Upper lobe of left lung (tissue), 6 donors: ENCODE results near the gene NHSL2. TPM values are rescaled to one million over a fixed set of nuclear protein-coding genes. Genes with fewer than 3 reads are reported as not detected.
A peak's percentile ranks its signal among the peaks of the same experiment; 100 is the strongest.

Experiments
- ATAC-seq, 2 donors: fragments of 200-7000 bp; cut with Tn5 transposase; one replicate each; pipeline ENCODE4 v1.9.1; 2022; ENCODE audit warnings: mild to moderate bottlenecking in 2 of 2, moderate library complexity in 2 of 2; ENCODE audit not compliant: low FRiP score in 2 of 2
- DNase-seq, 2 donors: peaks; one replicate each; pipeline ENCODE4 v3.0.0-alpha.2; 2019 to 2020
- H3K27ac ChIP-seq, 4 donors: fragments of 200-600 bp; sonication (generic); one replicate each; pipeline ENCODE4 v1.5.1; 2016 to 2019
- H3K27me3 ChIP-seq, 4 donors: fragments of 200-600 bp; sonication (generic); one replicate each; pipeline ENCODE4 v1.5.1; 2017 to 2019
- H3K36me3 ChIP-seq, 4 donors: fragments of 200-600 bp; sonication (generic); one replicate each; pipeline ENCODE4 v1.5.1; 2016 to 2019
- H3K4me1 ChIP-seq, 4 donors: fragments of 200-600 bp; sonication (generic); one replicate each; pipeline ENCODE4 v1.5.1; 2018 to 2019
- H3K4me3 ChIP-seq, 4 donors: fragments of 200-600 bp; sonication (generic); one replicate each; pipeline ENCODE4 v1.5.1; 2017 to 2019; ENCODE audit warnings: mild to moderate bottlenecking in 2 of 4, moderate library complexity in 1 of 4
- H3K9me3 ChIP-seq, 4 donors: fragments of 200-600 bp; sonication (generic); one replicate each; pipeline ENCODE4 v1.5.1; 2018 to 2019
- CTCF ChIP-seq, 6 experiments: fragments of 450-650 bp in 4 of 6; fragments of 200-600 bp in 2 of 6; sonication (generic) in 2 of 6; IDR thresholded peaks; one replicate each; pipeline ENCODE4 v1.5.1; 2016 to 2019; ENCODE audit warnings: antibody characterized with exemption in 6 of 6
- EP300 ChIP-seq, 4 donors: sonication (generic); formaldehyde crosslinking; IDR thresholded peaks; one replicate each; pipeline ENCODE4 v1.5.1; 2017; ENCODE audit warnings: antibody characterized with exemption in 4 of 4, control low read depth in 2 of 4
- POLR2A ChIP-seq, 4 donors: fragments of 450-650 bp; IDR thresholded peaks; one replicate each; pipeline ENCODE4 v1.5.1; 2016 to 2017; ENCODE audit warnings: antibody characterized with exemption in 4 of 4, mild to moderate bottlenecking in 2 of 4
- POLR2AphosphoS5 ChIP-seq, 2 donors: sonication (generic); formaldehyde crosslinking; IDR thresholded peaks; one replicate each; pipeline ENCODE4 v1.5.1; 2017; ENCODE audit warnings: antibody characterized with exemption in 2 of 2
- WGBS, 2 donors: methylation state at CpG; one replicate each; pipeline ENCODE4 v1.1.5; 2017 to 2018; 5-methylcytosine and 5-hydroxymethylcytosine counted together
- total RNA-seq, 6 donors: library from RNA; depleted of rRNA in 4 of 6; stranded (reverse); fragments of >200 nt in 4 of 6; gene quantifications; one replicate each; pipeline versions ENCODE4 v1.1.0 to v1.2.1, GENCODE V29; 2016 to 2021
- donor health status: DM: no; HTN: no; CAD: no; lungs with moderate emphysema.
- donor health status: DM: no; HTN: yes; CAD: no; lungs with severe emphysema.

Gene NHSL2
- total RNA-seq, 6 donors from 2014 or later = 5.8 to 18.3 (median 9.9) TPM

GRCh38 chrX:72048510-72049455, 138.1 kb downstream of the NHSL2 start:
- Histone ChIP-seq H3K9me3 (no peaks in the 10 kb centered on the region), H3K27ac (no peak overlapping the region), H3K36me3 (no peaks in the 10 kb centered on the region), H3K27me3 (no peaks in the 10 kb centered on the region), H3K4me1 (peaks cover 0 to 22% (median 16%) of the 10 kb centered on the region in 4 donors), H3K4me3 (no peak overlapping the region)
- TF ChIP-seq EP300 (IDR thresholded peaks at IDR 0.05) (no peak), CTCF (IDR thresholded peaks at IDR 0.05) (no peak), POLR2AphosphoS5 (IDR thresholded peaks at IDR 0.05) (no peak), POLR2A (IDR thresholded peaks at IDR 0.05) (no peak)
- DNase-seq (no peak), ATAC-seq (no peak)
- 76 to 94% methylated on average over 4 to 8 of the region's 8 CpGs for WGBS, 2 donors

GRCh38 chrX:72050011-72050410, 139.4 kb downstream of the NHSL2 start:
- Histone ChIP-seq H3K4me3 (no peak overlapping the region), H3K4me1 (peaks cover 0 to 16% (median 15%) of the 10 kb centered on the region in 4 donors), H3K27me3 (no peaks in the 10 kb centered on the region), H3K36me3 (no peaks in the 10 kb centered on the region), H3K27ac (no peak overlapping the region), H3K9me3 (no peaks in the 10 kb centered on the region)
- ATAC-seq (no peak), DNase-seq (no peak)
- TF ChIP-seq EP300 (IDR thresholded peaks at IDR 0.05) (no peak), POLR2A (IDR thresholded peaks at IDR 0.05) (no peak), CTCF (IDR thresholded peaks at IDR 0.05) (no peak), POLR2AphosphoS5 (IDR thresholded peaks at IDR 0.05) (no peak)
- 41 to 48% methylated on average over 5 of the region's 5 CpGs for WGBS, 2 donors

- DNase-seq (no peak), ATAC-seq (no peak)
- H3K27ac ChIP-seq = no peak overlapping the region
- WGBS, 2 donors = 92 to 94% methylated on average over 2 of the region's 2 CpGs
- TF ChIP-seq POLR2A (IDR thresholded peaks at IDR 0.05) (no peak), EP300 (IDR thresholded peaks at IDR 0.05) (no peak), POLR2AphosphoS5 (IDR thresholded peaks at IDR 0.05) (no peak), CTCF (IDR thresholded peaks at IDR 0.05) (no peak)
- H3K9me3 ChIP-seq = no peaks in the 10 kb centered on the region
- H3K27me3 ChIP-seq = no peaks in the 10 kb centered on the region
- H3K36me3 ChIP-seq = no peaks in the 10 kb centered on the region
- no peak overlapping the region for H3K4me3 ChIP-seq
- H3K4me1 ChIP-seq = peaks cover 0 to 5% (median 2%) of the 10 kb centered on the region in 4 donors
Observed at GRCh38 chrX:72051589-72051988, 140.9 kb downstream of the NHSL2 start.

- H3K27me3 ChIP-seq = no peaks in the 10 kb centered on the region
- 47% methylated on average over 5 of the region's 5 CpGs; no CpG with 5 or more reads in 1 of the 2 donors for WGBS, 2 donors
Observed at GRCh38 chrX:72052415-72053090, 141.9 kb downstream of the NHSL2 start.

More at GRCh38 chrX:72052415-72053090, 141.9 kb downstream of the NHSL2 start:
- Histone ChIP-seq H3K4me3 (no peak overlapping the region), H3K4me1 (peaks cover 0 to 5% (median 0%) of the 10 kb centered on the region in 4 donors), H3K9me3 (no peaks in the 10 kb centered on the region), H3K36me3 (no peaks in the 10 kb centered on the region), H3K27ac (peak overlapping the region in 1 of 4 donors; percentile 0)
- DNase-seq (no peak), ATAC-seq (no peak)
- no peak for TF ChIP-seq POLR2AphosphoS5 (IDR thresholded peaks at IDR 0.05)
- no peak for TF ChIP-seq CTCF (IDR thresholded peaks at IDR 0.05)
- TF ChIP-seq EP300 (IDR thresholded peaks at IDR 0.05) = no peak
- TF ChIP-seq POLR2A (IDR thresholded peaks at IDR 0.05) = no peak
